ENCODE measurements around the gene RAB9A.

GRCh38 chrX:13658602-13659001, 30.3 kb upstream of the RAB9A start:
- TF ChIP-seq POLR2AphosphoS5 (IDR thresholded peaks at IDR 0.05; ENCODE audit: low read depth, low read length) (no peak), CTCF (IDR thresholded peaks at IDR 0.05) (peak; percentile 60; the same call in 1 of the 2 replicates)
